RWPE2 (cell line): ENCODE measurements around the gene UNC45A.

Experiments used
- ATAC-seq: fragments of 200-7000 bp; cut with Tn5 transposase; 3 replicates; pipeline ENCODE4 v1.9.1; 2021; ENCODE audit warnings: low read depth
- DNase-seq: peaks from one replicate; pipeline ENCODE4 v3.0.0-alpha.2; 2020; ENCODE audit warnings: low spot score
- H3K27ac ChIP-seq: fragments of 450-650 bp; 2 replicates; pipeline ENCODE4 v1.5.1; 2017; ENCODE audit warnings: mild to moderate bottlenecking; ENCODE audit not compliant: poor library complexity, severe bottlenecking
- H3K27me3 ChIP-seq: fragments of 250-450 bp; sonication (Bioruptor Pico); 2 replicates; pipeline ENCODE4 v1.5.1; 2021; ENCODE audit warnings: mild to moderate bottlenecking, moderate library complexity; ENCODE audit not compliant: insufficient read depth, poor library complexity, severe bottlenecking
- H3K36me3 ChIP-seq: fragments of 250-450 bp; sonication (Bioruptor Pico); 2 replicates; pipeline ENCODE4 v1.5.1; 2020; ENCODE audit warnings: low read depth, mild to moderate bottlenecking, moderate library complexity
- H3K4me1 ChIP-seq: fragments of 250-450 bp; sonication (Bioruptor Pico); 2 replicates; pipeline ENCODE4 v1.5.1; 2021; ENCODE audit warnings: mild to moderate bottlenecking, moderate library complexity; ENCODE audit not compliant: insufficient read depth, poor library complexity, severe bottlenecking
- H3K4me3 ChIP-seq: fragments of 250-450 bp; sonication (Bioruptor Pico); 2 replicates; pipeline ENCODE4 v1.5.1; 2021; ENCODE audit warnings: mild to moderate bottlenecking, moderate library complexity; ENCODE audit not compliant: severe bottlenecking
- H3K9me3 ChIP-seq: fragments of 250-450 bp; sonication (Bioruptor Pico); 2 replicates; pipeline ENCODE4 v1.5.1; 2021; ENCODE audit warnings: mild to moderate bottlenecking, moderate library complexity; ENCODE audit not compliant: severe bottlenecking
- TF ChIP-seq, protein P1 (sequence below): fragments of 450-650 bp; IDR thresholded peaks from one replicate; pipeline ENCODE4 v1.5.1; 2017; ENCODE audit warnings: mild to moderate bottlenecking, moderate library complexity; ENCODE audit not compliant: poor library complexity, severe bottlenecking

The UNC45A gene

GRCh38 chr15:90934949-90935751 is at the start of gene UNC45A:
Gene UNC45A, plus strand, starts transcription at chr15:90935285. Its CDS starts 40 bp downstream, at chr15:90935325.
- peak; percentile 74 for ATAC-seq
- DNase-seq: peak; percentile 98
- peak within 1 kb of the TSS; percentile 23 for H3K27ac ChIP-seq
- peaks cover 42% of the 10 kb centered on the region for H3K36me3 ChIP-seq
- H3K4me3 ChIP-seq: peak within 1 kb of the TSS; percentile 79
- TF ChIP-seq, protein P1, sequence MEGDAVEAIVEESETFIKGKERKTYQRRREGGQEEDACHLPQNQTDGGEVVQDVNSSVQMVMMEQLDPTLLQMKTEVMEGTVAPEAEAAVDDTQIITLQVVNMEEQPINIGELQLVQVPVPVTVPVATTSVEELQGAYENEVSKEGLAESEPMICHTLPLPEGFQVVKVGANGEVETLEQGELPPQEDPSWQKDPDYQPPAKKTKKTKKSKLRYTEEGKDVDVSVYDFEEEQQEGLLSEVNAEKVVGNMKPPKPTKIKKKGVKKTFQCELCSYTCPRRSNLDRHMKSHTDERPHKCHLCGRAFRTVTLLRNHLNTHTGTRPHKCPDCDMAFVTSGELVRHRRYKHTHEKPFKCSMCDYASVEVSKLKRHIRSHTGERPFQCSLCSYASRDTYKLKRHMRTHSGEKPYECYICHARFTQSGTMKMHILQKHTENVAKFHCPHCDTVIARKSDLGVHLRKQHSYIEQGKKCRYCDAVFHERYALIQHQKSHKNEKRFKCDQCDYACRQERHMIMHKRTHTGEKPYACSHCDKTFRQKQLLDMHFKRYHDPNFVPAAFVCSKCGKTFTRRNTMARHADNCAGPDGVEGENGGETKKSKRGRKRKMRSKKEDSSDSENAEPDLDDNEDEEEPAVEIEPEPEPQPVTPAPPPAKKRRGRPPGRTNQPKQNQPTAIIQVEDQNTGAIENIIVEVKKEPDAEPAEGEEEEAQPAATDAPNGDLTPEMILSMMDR: no peak
- no peaks in the 10 kb centered on the region for H3K9me3 ChIP-seq
- H3K27me3 ChIP-seq: no peaks in the 10 kb centered on the region
- peaks cover 10% of the 10 kb centered on the region for H3K4me1 ChIP-seq

DNA sequence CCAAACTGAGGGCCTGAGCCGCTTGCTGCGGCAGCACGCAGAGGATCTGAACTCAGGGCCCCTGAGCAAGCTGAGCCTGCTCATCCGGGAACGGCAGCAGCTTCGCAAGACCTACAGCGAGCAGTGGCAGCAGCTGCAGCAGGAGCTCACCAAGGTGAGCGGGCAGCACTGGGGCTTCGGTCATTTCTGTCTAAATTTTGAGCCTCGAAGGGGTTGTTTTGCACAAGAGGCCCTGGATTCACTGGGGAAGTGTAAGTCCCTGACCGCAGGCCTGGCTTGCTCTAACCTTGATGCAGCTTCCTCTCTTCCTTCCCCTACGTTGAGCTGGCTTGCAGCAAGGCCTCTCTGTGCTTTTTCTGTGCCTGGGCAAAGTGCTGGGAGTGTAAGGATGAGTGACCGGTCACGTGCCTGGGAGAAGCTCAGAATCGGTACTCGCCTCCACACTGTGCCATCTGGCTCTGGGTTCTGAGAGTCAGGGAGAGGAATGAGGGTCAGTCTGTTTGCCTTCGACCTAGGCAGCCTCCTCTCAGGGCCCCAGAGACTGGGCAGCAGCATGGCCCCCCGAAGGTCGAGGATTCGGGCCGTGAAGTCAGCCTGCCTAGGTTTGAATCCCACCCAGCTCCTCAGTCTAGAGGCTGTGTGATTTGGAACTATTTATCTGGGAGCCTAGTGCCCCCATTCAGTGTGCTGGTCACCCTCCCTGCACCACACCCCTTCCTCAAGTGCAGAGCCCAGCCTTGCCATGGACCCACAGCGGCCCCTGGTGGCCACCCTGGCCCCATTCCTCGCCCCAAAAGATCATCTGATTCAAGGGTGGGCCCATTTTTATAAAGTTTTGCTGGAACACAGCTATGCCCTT is 49.4 kb upstream of the UNC45A start:
- H3K27me3 ChIP-seq: no peaks in the 10 kb centered on the region
- peaks cover 2% of the 10 kb centered on the region for H3K36me3 ChIP-seq
- TF ChIP-seq, protein P1: peak; percentile 100
- ATAC-seq (peak; percentile 48), DNase-seq (no peak)
- H3K27ac ChIP-seq: no peak overlapping the region
- H3K9me3 ChIP-seq: no peaks in the 10 kb centered on the region
- no peaks in the 10 kb centered on the region for H3K4me1 ChIP-seq
- no peak overlapping the region for H3K4me3 ChIP-seq

- H3K27ac ChIP-seq: no peak overlapping the region
- no peak overlapping the region for H3K4me3 ChIP-seq
- no peaks in the 10 kb centered on the region for H3K4me1 ChIP-seq
- no peak for ATAC-seq
- no peaks in the 10 kb centered on the region for H3K27me3 ChIP-seq
- H3K9me3 ChIP-seq: no peaks in the 10 kb centered on the region
- TF ChIP-seq, protein P1: peak; percentile 87
- H3K36me3 ChIP-seq: no peaks in the 10 kb centered on the region; the same call in 1 of the 2 replicates
- DNase-seq: no peak
Measured at GRCh38 chr15:90886291-90886614, 48.8 kb upstream of the UNC45A start.

GRCh38 chr15:90887037-90887481 is 48.0 kb upstream of the UNC45A start:
- H3K27ac ChIP-seq: no peak overlapping the region
- H3K4me1 ChIP-seq: no peaks in the 10 kb centered on the region
- no peaks in the 10 kb centered on the region; the same call in 1 of the 2 replicates for H3K36me3 ChIP-seq
- H3K9me3 ChIP-seq: no peaks in the 10 kb centered on the region
- no peak overlapping the region for H3K4me3 ChIP-seq
- H3K27me3 ChIP-seq: no peaks in the 10 kb centered on the region
- DNase-seq: no peak
- TF ChIP-seq, protein P1: no peak
- ATAC-seq: no peak
